HCT116 (cell line): Measurements from ENCODE around the gene FHOD3. TPM values are rescaled to one million over a fixed set of nuclear protein-coding genes. Genes with fewer than 3 reads are reported as not detected.

ENCODE experiments used
- ATAC-seq: fragments of 200-7000 bp; cut with Tn5 transposase; 2 replicates; pipeline ENCODE4 v1.9.1; 2020; ENCODE audit warnings: mild to moderate bottlenecking, moderate library complexity
- BruUV-seq: library from RNA; stranded (reverse); fragments of 400-500 nt; replicated peaks from 2 replicates; lab custom pipeline; 2021; lab: Mats Ljungman, UMichigan
- CTCF ChIA-PET: fragments of 300-600 bp; sonication (Branson Sonifier 250); formaldehyde crosslinking; loops from one replicate; lab custom pipeline; 2021; ENCODE audit warnings: antibody characterized with exemption; lab: Charles Lee
- POLR2A ChIA-PET: fragments of 300-600, 350-600 bp; sonication (Branson Sonifier 250); formaldehyde crosslinking; loops from one replicate; lab custom pipeline; 2021; ENCODE audit warnings: antibody characterized with exemption; lab: Charles Lee
- RAD21 ChIA-PET, 2 experiments: fragments of 300-600 bp; sonication (Branson Sonifier 250); formaldehyde crosslinking; loops; one replicate each; lab custom pipeline; 2023; ENCODE audit warnings: low total read pairs in 2 of 2; ENCODE audit not compliant: uncharacterized antibody in 2 of 2, unreplicated experiment in 2 of 2, low non-redundant PET in 1 of 2; lab: Charles Lee
- DNase-seq: peaks from one replicate; pipeline ENCODE4 v3.0.0-alpha.2; 2010; ENCODE audit warnings: low read depth, low spot score
- H2AFZ ChIP-seq: fragments of 200-600 bp; shearing (Covaris generic), sonication (generic); 2 replicates; pipeline ENCODE4 v1.6.1; 2017; ENCODE audit warnings: low read depth, mixed run types, mixed read lengths, antibody characterized with exemption, low read length; ENCODE audit not compliant: poor library complexity, severe bottlenecking
- H3K27ac ChIP-seq: 2 replicates; pipeline ENCODE4 v1.5.1; 2012; ENCODE audit warnings: low read depth, low read length
- H3K27me3 ChIP-seq: fragments of 200-600 bp; sonication (generic); 2 replicates; pipeline ENCODE4 v1.6.1; 2016; ENCODE audit warnings: mixed run types, low read length, mixed read lengths; ENCODE audit not compliant: insufficient read depth
- H3K36me3 ChIP-seq, 2 experiments: fragments of 200-500 bp in 1 of 2; fragments of 200-600 bp in 1 of 2; sonication (Bioruptor generic) in 1 of 2; sonication (generic) in 1 of 2; 2 replicates each; pipeline versions ENCODE4 v1.5.1 to v1.6.1; 2014 to 2016; ENCODE audit warnings: low read length in 2 of 2, inconsistent platforms in 1 of 2, mixed read lengths in 1 of 2, mixed run types in 1 of 2; ENCODE audit not compliant: insufficient read depth in 2 of 2, control insufficient read depth in 1 of 2
- H3K4me1 ChIP-seq, 2 experiments: fragments of 200-600 bp in 1 of 2; sonication (generic) in 1 of 2; 2 replicates each; pipeline versions ENCODE4 v1.5.1 to v1.6.1; 2012 to 2017; ENCODE audit warnings: low read length in 2 of 2, inconsistent platforms in 1 of 2, mild to moderate bottlenecking in 1 of 2, mixed read lengths in 1 of 2, mixed run types in 1 of 2, moderate library complexity in 1 of 2; ENCODE audit not compliant: insufficient read depth in 2 of 2, control insufficient read depth in 1 of 2
- H3K4me2 ChIP-seq: fragments of 200-600 bp; sonication (generic); 2 replicates; pipeline ENCODE4 v1.6.1; 2017; ENCODE audit warnings: mixed run types, low read length, mixed read lengths
- H3K4me3 ChIP-seq, 2 experiments: fragments of 200-600 bp in 1 of 2; sonication (generic) in 1 of 2; replicated peaks in 1 of 2; 2 replicates each; pipeline ENCODE4 v1.5.1; 2011 to 2016; ENCODE audit warnings: low read length in 2 of 2, control low read depth in 1 of 2, low read depth in 1 of 2, mild to moderate bottlenecking in 1 of 2, mixed read lengths in 1 of 2, mixed run types in 1 of 2
- H3K79me2 ChIP-seq: fragments of 200-600 bp; sonication (generic); 2 replicates; pipeline ENCODE4 v1.6.1; 2017; ENCODE audit warnings: mild to moderate bottlenecking, mixed run types, low read length, moderate library complexity, mixed read lengths; ENCODE audit not compliant: insufficient read depth
- H3K9ac ChIP-seq: fragments of 200-600 bp; sonication (generic); 2 replicates; pipeline ENCODE4 v1.6.1; 2016; ENCODE audit warnings: low read length, mixed read lengths
- H3K9me2 ChIP-seq: fragments of 200-600 bp; sonication (generic), shearing (Covaris generic); 2 replicates; pipeline ENCODE4 v1.6.1; 2017; ENCODE audit warnings: mixed run types, mild to moderate bottlenecking, moderate library complexity; ENCODE audit not compliant: insufficient read depth
- H3K9me3 ChIP-seq, 2 experiments: fragments of 200-500 bp in 1 of 2; fragments of 200-600 bp in 1 of 2; sonication (Bioruptor generic) in 1 of 2; sonication (generic) in 1 of 2; 2 replicates each; pipeline ENCODE4 v1.6.1; 2014 to 2017; ENCODE audit warnings: low read length in 2 of 2, mixed read lengths in 2 of 2, inconsistent platforms in 1 of 2, low read depth in 1 of 2, mild to moderate bottlenecking in 1 of 2, mixed run types in 1 of 2, moderate library complexity in 1 of 2; ENCODE audit not compliant: control insufficient read depth in 1 of 2, insufficient read depth in 1 of 2
- H4K20me1 ChIP-seq: fragments of 200-600 bp; sonication (generic), shearing (Covaris generic); 2 replicates; pipeline ENCODE4 v1.6.1; 2017; ENCODE audit warnings: mixed run types, mild to moderate bottlenecking, moderate library complexity; ENCODE audit not compliant: insufficient read depth
- ATF3 ChIP-seq: IDR thresholded peaks from 2 replicates; pipeline ENCODE4 v1.6.1; 2012
- CBX3 ChIP-seq: IDR thresholded peaks from 2 replicates; pipeline ENCODE4 v1.6.1; 2012; ENCODE audit warnings: low read depth
- CEBPB ChIP-seq: IDR thresholded peaks from 2 replicates; pipeline ENCODE4 v1.6.1; 2012; ENCODE audit warnings: low read depth
- ELF1 ChIP-seq: IDR thresholded peaks from 2 replicates; pipeline ENCODE4 v1.6.1; 2012; ENCODE audit warnings: low read depth, borderline replicate concordance
- EZH2 ChIP-seq: fragments of 200-600 bp; sonication (generic); IDR thresholded peaks from 2 replicates; pipeline ENCODE4 v1.6.1; 2017; ENCODE audit warnings: antibody characterized with exemption, mixed run types
- EZH2phosphoT487 ChIP-seq: fragments of 200-600 bp; IDR thresholded peaks from 2 replicates; pipeline ENCODE4 v1.6.1; 2018; ENCODE audit warnings: antibody characterized with exemption, borderline replicate concordance
- FOSL1 ChIP-seq: IDR thresholded peaks from 2 replicates; pipeline ENCODE4 v1.6.1; 2012; ENCODE audit warnings: low read depth
- JUND ChIP-seq: IDR thresholded peaks from 2 replicates; pipeline ENCODE4 v1.6.1; 2012
- POLR2A ChIP-seq: IDR thresholded peaks from 2 replicates; pipeline ENCODE4 v1.7.0; 2011; ENCODE audit warnings: borderline replicate concordance; ENCODE audit not compliant: insufficient read depth, insufficient read length; ENCODE audit errors: extremely low read depth
- POLR2AphosphoS5 ChIP-seq: IDR thresholded peaks from 2 replicates; pipeline ENCODE4 v1.6.1; 2011; ENCODE audit warnings: mild to moderate bottlenecking, low read depth, low read length, moderate library complexity
- SIN3A ChIP-seq: IDR thresholded peaks from 2 replicates; pipeline ENCODE4 v1.6.1; 2012; ENCODE audit warnings: low read depth
- SRF ChIP-seq: IDR thresholded peaks from 2 replicates; pipeline ENCODE4 v1.6.1; 2012; ENCODE audit warnings: low read depth
- TCF7L2 ChIP-seq: IDR thresholded peaks from 2 replicates; pipeline ENCODE4 v1.7.0; 2011; ENCODE audit warnings: borderline replicate concordance, inconsistent platforms; ENCODE audit not compliant: insufficient read depth, insufficient read length; ENCODE audit errors: extremely low read depth
- YY1 ChIP-seq: IDR thresholded peaks from 2 replicates; pipeline ENCODE4 v1.6.1; 2011; ENCODE audit warnings: low read length, low read depth, moderate library complexity, mild to moderate bottlenecking; ENCODE audit not compliant: insufficient replicate concordance; ENCODE audit errors: extremely low read depth
- ZFX ChIP-seq: fragments of 450-650 bp; IDR thresholded peaks from 2 replicates; pipeline ENCODE4 v1.6.1; 2017
- ZNF274 ChIP-seq: fragments of 200-500 bp; sonication (Bioruptor generic); IDR thresholded peaks from 2 replicates; pipeline ENCODE4 v1.6.1; 2014; ENCODE audit warnings: mild to moderate bottlenecking, low read depth, low read length, inconsistent platforms
- intact Hi-C: fragments of 100-400 bp; cut with micrococcal nuclease; formaldehyde crosslinking; loops from 2 replicates; pipeline ENCODE4 v1.10.0; 2022
- total RNA-seq: library from RNA; stranded (reverse); gene quantifications from one replicate; pipeline ENCODE4 v1.2.1, GENCODE V29; 2021; ENCODE audit not compliant: unreplicated experiment
- TF ChIP-seq, protein P1 (sequence below): IDR thresholded peaks from 2 replicates; pipeline ENCODE4 v1.6.1; 2012; ENCODE audit warnings: low read depth
- TF ChIP-seq, protein P2 (sequence below), 3 experiments: fragments of 200-600 bp in 1 of 3; sonication (generic) in 1 of 3; IDR thresholded peaks in 2 of 3; conservative IDR thresholded peaks in 1 of 3; 2 replicates each; pipeline ENCODE4 v1.5.1; 2012 to 2017; ENCODE audit warnings: low read depth in 2 of 3, low read length in 2 of 3, antibody characterized with exemption in 1 of 3, borderline replicate concordance in 1 of 3, control low read depth in 1 of 3, mild to moderate bottlenecking in 1 of 3, mixed read lengths in 1 of 3, mixed run types in 1 of 3, moderate library complexity in 1 of 3; ENCODE audit not compliant: insufficient read depth in 1 of 3
- TF ChIP-seq, protein P3 (sequence below): IDR thresholded peaks from 2 replicates; pipeline ENCODE4 v1.6.1; 2012

Gene FHOD3
- total RNA-seq, 1 experiment from 2014 or later: 4.0 TPM

DNA sequence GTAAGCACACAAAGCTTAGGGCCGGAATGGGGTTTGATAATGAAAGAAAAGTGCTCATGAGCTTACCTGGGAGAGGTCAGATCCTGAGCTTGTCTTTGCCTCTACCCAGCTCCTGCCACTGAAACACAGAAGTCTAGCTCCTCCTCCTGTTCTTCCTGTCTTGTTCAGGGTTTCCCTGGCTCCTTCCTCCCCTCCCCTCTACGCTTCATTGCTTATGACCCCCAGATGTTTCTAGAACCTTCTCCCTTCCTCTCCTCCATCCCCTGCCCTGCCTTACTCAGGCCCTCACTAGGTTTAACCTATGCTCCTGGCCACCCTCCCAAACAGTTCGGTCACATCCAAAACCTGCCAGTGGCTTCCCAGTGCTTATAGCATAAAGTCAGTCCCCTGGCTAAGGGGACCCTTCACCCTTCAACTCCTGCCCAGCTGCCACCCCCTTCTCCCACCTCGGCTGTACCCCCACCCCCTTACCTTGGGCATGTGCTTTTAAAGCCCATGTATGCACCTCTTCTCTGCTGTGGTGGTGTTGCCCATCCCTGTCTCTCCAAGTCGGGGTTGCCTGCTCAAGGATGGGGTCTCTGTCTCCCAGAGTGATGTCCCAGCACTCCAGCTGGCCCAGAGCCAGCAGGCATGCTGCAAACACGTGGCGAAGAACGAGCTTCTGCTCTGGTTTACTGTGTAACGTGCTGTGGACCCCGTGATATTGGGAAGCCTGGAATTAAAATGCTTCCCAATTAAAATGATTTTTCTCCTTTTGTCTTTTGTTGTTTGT lies 297.7 kb downstream of the FHOD3 start:
- ChIA-PET POLR2A (no interaction called here), CTCF (no interaction called here)
- ATAC-seq: no peak
- Histone ChIP-seq H4K20me1 (no peaks in the 10 kb centered on the region), H3K9ac (no peak overlapping the region), H3K27me3 (no peaks in the 10 kb centered on the region)
- intact Hi-C loops: no loop called here
- DNase-seq: no peak
- no peak for TF ChIP-seq ZNF274
- TF ChIP-seq SIN3A: no peak
- no peak for TF ChIP-seq YY1
- TF ChIP-seq POLR2AphosphoS5: no peak
- TF ChIP-seq CBX3: no peak
- TF ChIP-seq, protein P1, sequence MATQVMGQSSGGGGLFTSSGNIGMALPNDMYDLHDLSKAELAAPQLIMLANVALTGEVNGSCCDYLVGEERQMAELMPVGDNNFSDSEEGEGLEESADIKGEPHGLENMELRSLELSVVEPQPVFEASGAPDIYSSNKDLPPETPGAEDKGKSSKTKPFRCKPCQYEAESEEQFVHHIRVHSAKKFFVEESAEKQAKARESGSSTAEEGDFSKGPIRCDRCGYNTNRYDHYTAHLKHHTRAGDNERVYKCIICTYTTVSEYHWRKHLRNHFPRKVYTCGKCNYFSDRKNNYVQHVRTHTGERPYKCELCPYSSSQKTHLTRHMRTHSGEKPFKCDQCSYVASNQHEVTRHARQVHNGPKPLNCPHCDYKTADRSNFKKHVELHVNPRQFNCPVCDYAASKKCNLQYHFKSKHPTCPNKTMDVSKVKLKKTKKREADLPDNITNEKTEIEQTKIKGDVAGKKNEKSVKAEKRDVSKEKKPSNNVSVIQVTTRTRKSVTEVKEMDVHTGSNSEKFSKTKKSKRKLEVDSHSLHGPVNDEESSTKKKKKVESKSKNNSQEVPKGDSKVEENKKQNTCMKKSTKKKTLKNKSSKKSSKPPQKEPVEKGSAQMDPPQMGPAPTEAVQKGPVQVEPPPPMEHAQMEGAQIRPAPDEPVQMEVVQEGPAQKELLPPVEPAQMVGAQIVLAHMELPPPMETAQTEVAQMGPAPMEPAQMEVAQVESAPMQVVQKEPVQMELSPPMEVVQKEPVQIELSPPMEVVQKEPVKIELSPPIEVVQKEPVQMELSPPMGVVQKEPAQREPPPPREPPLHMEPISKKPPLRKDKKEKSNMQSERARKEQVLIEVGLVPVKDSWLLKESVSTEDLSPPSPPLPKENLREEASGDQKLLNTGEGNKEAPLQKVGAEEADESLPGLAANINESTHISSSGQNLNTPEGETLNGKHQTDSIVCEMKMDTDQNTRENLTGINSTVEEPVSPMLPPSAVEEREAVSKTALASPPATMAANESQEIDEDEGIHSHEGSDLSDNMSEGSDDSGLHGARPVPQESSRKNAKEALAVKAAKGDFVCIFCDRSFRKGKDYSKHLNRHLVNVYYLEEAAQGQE: no peak
- TF ChIP-seq ATF3: no peak
- TF ChIP-seq, protein P2, sequence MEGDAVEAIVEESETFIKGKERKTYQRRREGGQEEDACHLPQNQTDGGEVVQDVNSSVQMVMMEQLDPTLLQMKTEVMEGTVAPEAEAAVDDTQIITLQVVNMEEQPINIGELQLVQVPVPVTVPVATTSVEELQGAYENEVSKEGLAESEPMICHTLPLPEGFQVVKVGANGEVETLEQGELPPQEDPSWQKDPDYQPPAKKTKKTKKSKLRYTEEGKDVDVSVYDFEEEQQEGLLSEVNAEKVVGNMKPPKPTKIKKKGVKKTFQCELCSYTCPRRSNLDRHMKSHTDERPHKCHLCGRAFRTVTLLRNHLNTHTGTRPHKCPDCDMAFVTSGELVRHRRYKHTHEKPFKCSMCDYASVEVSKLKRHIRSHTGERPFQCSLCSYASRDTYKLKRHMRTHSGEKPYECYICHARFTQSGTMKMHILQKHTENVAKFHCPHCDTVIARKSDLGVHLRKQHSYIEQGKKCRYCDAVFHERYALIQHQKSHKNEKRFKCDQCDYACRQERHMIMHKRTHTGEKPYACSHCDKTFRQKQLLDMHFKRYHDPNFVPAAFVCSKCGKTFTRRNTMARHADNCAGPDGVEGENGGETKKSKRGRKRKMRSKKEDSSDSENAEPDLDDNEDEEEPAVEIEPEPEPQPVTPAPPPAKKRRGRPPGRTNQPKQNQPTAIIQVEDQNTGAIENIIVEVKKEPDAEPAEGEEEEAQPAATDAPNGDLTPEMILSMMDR (IDR thresholded peaks at IDR 0.05 in 2 of 3, conservative IDR thresholded peaks at IDR 0.05 in 1 of 3; ENCODE audit: borderline replicate concordance in 1 of 3, insufficient read depth in 1 of 3, low read depth in 2 of 3, low read length in 2 of 3): no peak
- no peak for TF ChIP-seq POLR2A
- TF ChIP-seq, protein P3, sequence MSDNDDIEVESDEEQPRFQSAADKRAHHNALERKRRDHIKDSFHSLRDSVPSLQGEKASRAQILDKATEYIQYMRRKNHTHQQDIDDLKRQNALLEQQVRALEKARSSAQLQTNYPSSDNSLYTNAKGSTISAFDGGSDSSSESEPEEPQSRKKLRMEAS: no peak
- TF ChIP-seq SRF: no peak
- no peak for TF ChIP-seq TCF7L2
- no peak for TF ChIP-seq CEBPB
- no peak for TF ChIP-seq ZFX
- TF ChIP-seq ELF1: no peak
- no peak for TF ChIP-seq EZH2phosphoT487
- no peak for TF ChIP-seq JUND
- TF ChIP-seq EZH2: no peak
- no peak for TF ChIP-seq FOSL1
- TF ChIP-seq, all 23 proteins: peak for 0
- no peaks in the 10 kb centered on the region for H3K9me2 ChIP-seq
- H2AFZ ChIP-seq: no peak overlapping the region
- no peak overlapping the region for H3K4me3 ChIP-seq
- no peaks in the 10 kb centered on the region for H3K4me1 ChIP-seq
- H3K79me2 ChIP-seq: no peaks in the 10 kb centered on the region
- no peaks in the 10 kb centered on the region for H3K36me3 ChIP-seq
- RAD21 ChIA-PET: no interaction called here
- H3K4me2 ChIP-seq: no peak overlapping the region
- H3K9me3 ChIP-seq: no peaks in the 10 kb centered on the region
- BruUV-seq: no TSS peak
- H3K27ac ChIP-seq: no peak overlapping the region
